IPS-18a (cell line): ENCODE measurements around the gene BTF3L4.
"Not testable (repeated sequence)": the region's sequence is repeated elsewhere in the genome, so short reads cannot be mapped to it uniquely, and the experiment has no call there.

Experiments used
- H3K27ac ChIP-seq: one replicate; pipeline ENCODE4 v1.5.1; 2013; ENCODE audit warnings: low read length
- H3K27me3 ChIP-seq: one replicate; pipeline ENCODE4 v1.6.1; 2013; ENCODE audit warnings: mild to moderate bottlenecking, low read length; ENCODE audit not compliant: control insufficient read depth, insufficient read depth
- H3K36me3 ChIP-seq: one replicate; pipeline ENCODE4 v1.6.1; 2013; ENCODE audit warnings: low read depth, low read length; ENCODE audit not compliant: control insufficient read depth
- H3K4me1 ChIP-seq: one replicate; pipeline ENCODE4 v1.6.1; 2013; ENCODE audit warnings: low read depth, low read length; ENCODE audit not compliant: control insufficient read depth
- H3K4me3 ChIP-seq: one replicate; pipeline ENCODE4 v1.5.1; 2013; ENCODE audit warnings: low read length
- H3K9ac ChIP-seq: one replicate; pipeline ENCODE4 v1.6.1; 2013; ENCODE audit warnings: mild to moderate bottlenecking, low read length, moderate library complexity
- H3K9me3 ChIP-seq: one replicate; pipeline ENCODE4 v1.6.1; 2013; ENCODE audit warnings: low read depth, low read length; ENCODE audit not compliant: control insufficient read depth

BTF3L4 gene

DNA sequence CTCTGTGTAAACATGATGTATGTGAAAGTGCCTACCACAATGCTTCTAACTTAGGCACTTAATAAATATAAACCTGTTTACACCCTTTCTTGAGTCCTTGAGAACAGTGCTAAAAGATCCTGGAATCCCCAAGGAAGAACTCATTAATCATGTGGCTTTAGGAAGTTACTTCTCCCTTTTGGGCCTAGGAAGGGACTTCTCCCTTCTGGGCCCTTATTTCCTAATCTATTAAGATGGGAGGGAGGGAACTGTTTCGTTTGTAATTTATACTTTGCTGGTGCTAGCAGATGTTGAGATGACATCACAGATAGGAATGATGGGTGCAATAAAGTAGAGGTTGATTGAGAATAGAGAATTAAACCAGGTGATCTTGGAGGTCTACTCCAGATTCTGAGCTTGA lies 1.2 kb downstream of the BTF3L4 start:
- H3K27ac ChIP-seq, result peak overlapping the region; percentile 25
- peaks cover 20% of the 10 kb centered on the region for H3K36me3 ChIP-seq
- H3K9me3 ChIP-seq, result no peaks in the 10 kb centered on the region
- no peaks in the 10 kb centered on the region for H3K27me3 ChIP-seq
- H3K4me3 ChIP-seq, result peak overlapping the region; percentile 99
- peak overlapping the region; percentile 99 for H3K9ac ChIP-seq
- H3K4me1 ChIP-seq, result peaks cover 17% of the 10 kb centered on the region

DNA sequence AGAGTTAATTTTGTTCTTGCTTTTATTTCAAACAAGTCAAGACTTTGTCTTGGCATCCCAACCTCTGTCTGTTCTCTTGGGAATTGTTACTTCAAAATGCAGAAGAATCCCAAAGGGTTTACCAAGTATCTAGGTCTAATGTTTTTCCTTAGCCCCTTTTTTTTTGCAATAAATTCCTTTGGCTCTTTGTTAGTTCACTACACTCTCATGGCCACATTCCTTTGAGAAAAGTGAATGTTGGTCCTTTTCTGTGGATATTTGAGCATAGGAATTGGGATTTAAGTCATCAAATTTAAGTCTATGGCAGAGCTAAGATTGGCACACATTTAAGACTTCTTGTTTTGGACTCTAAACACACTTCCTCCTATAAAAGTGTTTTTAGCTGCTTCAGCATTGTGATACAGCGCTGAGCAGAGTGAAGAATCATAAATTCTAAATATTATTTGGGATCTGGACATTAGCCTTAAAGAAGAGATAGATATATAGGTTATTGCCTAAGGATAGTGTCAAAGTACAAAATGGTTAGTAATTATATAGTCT lies 1.9 kb downstream of the BTF3L4 start:
- peaks cover 25% of the 10 kb centered on the region for H3K36me3 ChIP-seq
- H3K9ac ChIP-seq, result peak overlapping the region; percentile 99
- H3K27ac ChIP-seq, result no peak overlapping the region
- peaks cover 17% of the 10 kb centered on the region for H3K4me1 ChIP-seq
- H3K4me3 ChIP-seq, result peak overlapping the region; percentile 99
- no peaks in the 10 kb centered on the region for H3K9me3 ChIP-seq
- H3K27me3 ChIP-seq, result no peaks in the 10 kb centered on the region

DNA sequence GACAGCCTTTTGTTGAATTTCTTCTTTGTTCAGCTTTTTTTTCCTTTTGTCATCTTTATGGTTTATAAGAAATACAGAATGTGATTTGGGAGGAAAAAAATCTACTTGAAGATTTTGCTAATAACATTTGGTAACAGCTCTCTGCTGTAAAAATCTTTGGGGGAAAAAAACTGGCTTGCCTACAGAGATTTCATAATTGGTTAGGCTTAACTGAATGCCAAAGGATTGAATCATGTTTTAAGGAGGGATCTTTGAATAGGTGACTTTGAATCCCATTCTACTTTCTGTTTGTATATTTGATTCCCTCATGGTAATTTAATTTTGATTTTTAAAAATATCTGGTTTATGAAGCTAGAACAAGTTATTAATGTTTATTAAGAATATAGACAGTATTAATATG lies 3.2 kb downstream of the BTF3L4 start:
- Histone ChIP-seq H3K9ac (no peak overlapping the region), H3K9me3 (no peaks in the 10 kb centered on the region), H3K4me1 (peaks cover 12% of the 10 kb centered on the region), H3K36me3 (peaks cover 38% of the 10 kb centered on the region), H3K27me3 (no peaks in the 10 kb centered on the region), H3K4me3 (no peak overlapping the region), H3K27ac (no peak overlapping the region)

DNA sequence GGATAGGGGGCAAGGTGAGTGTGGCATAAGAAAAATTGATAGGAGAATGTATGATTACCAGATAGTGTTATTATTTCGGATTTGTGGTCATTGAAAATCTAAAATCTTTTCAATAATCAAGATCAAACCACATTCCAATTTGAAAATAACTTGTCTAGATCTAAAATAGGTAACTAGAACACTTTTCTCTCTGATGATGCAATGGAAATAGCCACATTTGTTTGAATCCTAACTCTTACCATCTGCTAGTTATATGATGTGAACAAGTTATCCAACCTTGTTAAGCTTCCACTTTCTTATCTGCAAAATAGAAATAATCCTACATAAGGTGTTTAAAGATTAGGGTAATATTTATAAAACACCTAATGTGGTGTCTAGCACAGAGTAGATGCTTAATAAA lies 3.8 kb downstream of the BTF3L4 start:
- Histone ChIP-seq H3K36me3 (peaks cover 44% of the 10 kb centered on the region), H3K9ac (no peak overlapping the region), H3K9me3 (no peaks in the 10 kb centered on the region), H3K4me3 (no peak overlapping the region), H3K27me3 (no peaks in the 10 kb centered on the region), H3K4me1 (peaks cover 12% of the 10 kb centered on the region), H3K27ac (no peak overlapping the region)

DNA sequence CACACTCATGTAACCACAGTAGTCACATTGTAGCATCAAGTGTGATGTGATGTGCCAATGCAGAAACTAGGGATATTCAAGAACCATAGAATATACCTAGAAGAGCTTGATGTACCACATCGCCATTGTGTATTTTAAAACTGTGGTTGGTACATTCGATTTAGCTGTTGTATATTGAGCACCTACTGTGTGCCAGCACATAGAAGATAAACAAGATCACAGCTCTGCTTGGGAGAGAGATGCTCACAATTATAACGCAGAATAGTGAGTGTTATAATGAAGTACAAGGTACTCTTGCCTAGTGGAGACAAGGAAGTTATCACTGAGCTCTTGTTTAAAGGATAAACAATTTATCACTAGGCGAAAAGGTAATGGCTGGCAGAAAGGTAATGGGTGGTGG lies 4.7 kb downstream of the BTF3L4 start:
- Histone ChIP-seq H3K27ac (no peak overlapping the region), H3K4me1 (peaks cover 12% of the 10 kb centered on the region), H3K9me3 (no peaks in the 10 kb centered on the region), H3K27me3 (no peaks in the 10 kb centered on the region), H3K9ac (no peak overlapping the region), H3K4me3 (no peak overlapping the region), H3K36me3 (peaks cover 53% of the 10 kb centered on the region)

DNA sequence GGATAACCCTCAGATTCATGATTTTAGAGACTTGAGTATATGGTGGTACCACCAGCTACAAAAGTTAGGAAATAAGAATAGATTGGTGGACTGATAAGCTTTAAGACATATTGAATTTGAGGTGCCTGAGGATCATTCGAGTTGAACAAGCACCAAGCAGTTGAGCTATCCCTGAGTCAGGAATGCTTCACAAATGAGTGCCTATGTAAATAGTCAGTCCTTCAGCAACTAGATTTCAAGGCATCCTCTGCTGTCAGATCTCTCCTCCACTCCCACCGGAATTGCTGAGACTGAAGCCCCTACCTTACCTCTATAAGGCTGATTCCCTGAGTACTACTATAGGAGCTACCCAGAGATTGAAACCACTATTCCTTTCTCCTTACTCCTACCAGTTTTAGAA lies 7.1 kb downstream of the BTF3L4 start:
- Histone ChIP-seq H3K4me1 (peaks cover 1% of the 10 kb centered on the region), H3K9me3 (no peaks in the 10 kb centered on the region), H3K9ac (no peak overlapping the region), H3K36me3 (peaks cover 71% of the 10 kb centered on the region), H3K27ac (no peak overlapping the region), H3K4me3 (no peak overlapping the region), H3K27me3 (no peaks in the 10 kb centered on the region)

DNA sequence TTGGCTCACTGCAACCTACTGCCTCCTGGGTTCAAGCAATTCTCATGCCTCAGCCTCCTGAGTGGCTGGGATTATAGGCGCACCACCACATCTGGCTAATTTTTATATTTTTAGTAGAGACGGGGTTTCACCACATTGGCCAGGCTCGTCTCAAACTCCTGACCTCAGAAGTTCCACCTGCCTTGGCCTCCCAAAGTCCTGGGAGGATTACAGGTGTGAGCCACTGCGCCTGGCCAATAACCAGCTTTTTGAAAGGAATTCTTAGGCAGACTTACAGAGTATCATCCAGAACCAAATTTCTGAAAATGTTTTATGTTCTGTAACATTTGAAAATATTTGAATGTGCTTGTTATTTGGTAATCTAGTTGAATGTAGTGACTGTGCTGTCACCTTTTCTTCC lies 14.6 kb downstream of the BTF3L4 start:
- peaks cover 45% of the 10 kb centered on the region for H3K36me3 ChIP-seq
- H3K4me1 ChIP-seq, result no peaks in the 10 kb centered on the region
- H3K4me3 ChIP-seq, result no peak overlapping the region

DNA sequence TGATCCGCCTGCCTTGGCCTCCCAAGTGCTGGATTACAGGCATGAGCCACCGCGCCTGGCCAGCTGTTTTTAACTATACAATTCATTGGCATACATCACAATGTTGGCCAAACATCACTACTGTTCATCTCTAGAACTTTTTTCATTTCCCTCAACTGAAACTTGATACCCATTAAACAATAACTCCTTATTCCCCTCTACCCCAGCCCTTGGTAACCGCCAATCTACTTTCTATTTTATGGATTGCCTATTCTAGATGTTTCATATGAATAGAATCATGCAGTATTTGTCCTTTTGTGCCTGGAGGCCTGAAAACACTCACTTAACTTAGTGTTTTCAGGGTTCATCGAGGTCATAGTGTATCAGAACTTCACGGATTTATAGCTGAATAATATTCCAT lies 16.2 kb downstream of the BTF3L4 start:
- Histone ChIP-seq H3K27me3 (no peaks in the 10 kb centered on the region), H3K9me3 (no peaks in the 10 kb centered on the region), H3K27ac (no peak overlapping the region), H3K9ac (no peak overlapping the region), H3K4me1 (no peaks in the 10 kb centered on the region), H3K36me3 (peaks cover 38% of the 10 kb centered on the region), H3K4me3 (no peak overlapping the region)

More for the DNA sequence above, 14.6 kb downstream of the BTF3L4 start:
- Histone ChIP-seq H3K27ac (no peak overlapping the region), H3K9me3 (no peaks in the 10 kb centered on the region), H3K27me3 (no peaks in the 10 kb centered on the region), H3K9ac (no peak overlapping the region)

DNA sequence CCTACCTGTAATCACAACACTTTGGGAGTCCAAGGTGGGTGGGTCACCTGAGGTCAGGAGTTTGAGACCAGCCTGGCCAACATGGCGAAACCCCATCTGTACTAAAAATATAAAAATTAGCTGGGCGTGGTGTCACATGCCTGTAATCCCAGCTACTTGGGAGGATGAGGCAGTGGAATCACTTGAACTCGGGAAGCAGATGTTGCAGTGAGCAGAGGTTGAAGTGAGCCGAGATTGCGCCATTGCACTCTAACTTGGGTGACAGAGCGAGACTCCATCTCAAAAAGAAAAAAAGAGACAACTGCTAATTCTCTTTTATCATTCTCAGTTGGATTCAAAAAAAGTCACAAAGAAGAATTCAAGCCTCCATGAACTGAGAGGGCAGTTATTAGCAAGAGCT lies 21.2 kb downstream of the BTF3L4 start:
- H3K27me3 ChIP-seq, H3K4me1 ChIP-seq, H3K9ac ChIP-seq, H3K27ac ChIP-seq, H3K9me3 ChIP-seq, H3K4me3 ChIP-seq: not testable (repeated sequence)
- peaks cover 28% of the 10 kb centered on the region for H3K36me3 ChIP-seq

DNA sequence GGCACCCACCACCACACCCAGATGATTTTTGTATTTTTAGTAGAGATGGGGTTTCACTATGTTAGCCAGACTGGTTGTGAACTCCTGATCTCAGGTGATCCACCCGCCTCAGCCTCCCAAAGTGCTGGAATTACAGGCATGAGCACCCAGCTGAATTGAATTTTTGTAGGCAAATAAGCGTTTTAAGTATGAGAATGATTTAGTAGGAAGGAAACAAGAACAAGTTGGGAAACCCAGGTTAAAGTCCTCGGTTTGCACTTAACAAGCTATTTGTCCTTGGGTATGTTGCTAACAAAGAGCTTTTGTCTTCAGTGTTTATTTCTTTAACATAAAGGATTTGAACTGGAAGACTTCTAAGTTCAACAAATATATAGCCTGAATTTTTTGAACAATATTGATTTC lies 23.9 kb downstream of the BTF3L4 start:
- Histone ChIP-seq H3K36me3 (peaks cover 28% of the 10 kb centered on the region), H3K27ac (no peak overlapping the region), H3K4me3 (no peak overlapping the region), H3K9ac (no peak overlapping the region), H3K27me3 (no peaks in the 10 kb centered on the region), H3K4me1 (no peaks in the 10 kb centered on the region), H3K9me3 (no peaks in the 10 kb centered on the region)

DNA sequence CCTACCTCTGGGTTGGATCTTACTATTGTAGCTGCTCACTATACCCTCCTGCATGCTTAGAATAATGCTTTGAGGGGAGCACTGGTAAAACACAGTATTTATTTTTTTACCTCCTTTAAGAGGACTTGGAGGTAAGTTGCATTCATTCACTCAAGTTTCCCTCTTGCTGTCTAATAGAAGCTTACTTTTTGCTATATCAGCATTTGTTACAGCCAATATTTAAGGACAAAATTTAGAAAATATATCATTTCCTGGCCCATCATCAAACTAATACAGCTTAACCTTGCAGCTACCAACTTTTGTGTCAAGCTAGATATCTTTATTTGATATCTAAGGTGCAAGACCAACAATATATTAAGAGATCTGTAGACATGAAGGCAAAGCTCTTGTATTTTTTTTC lies 31.8 kb downstream of the BTF3L4 start:
- not testable (repeated sequence) for H3K27ac ChIP-seq

DNA sequence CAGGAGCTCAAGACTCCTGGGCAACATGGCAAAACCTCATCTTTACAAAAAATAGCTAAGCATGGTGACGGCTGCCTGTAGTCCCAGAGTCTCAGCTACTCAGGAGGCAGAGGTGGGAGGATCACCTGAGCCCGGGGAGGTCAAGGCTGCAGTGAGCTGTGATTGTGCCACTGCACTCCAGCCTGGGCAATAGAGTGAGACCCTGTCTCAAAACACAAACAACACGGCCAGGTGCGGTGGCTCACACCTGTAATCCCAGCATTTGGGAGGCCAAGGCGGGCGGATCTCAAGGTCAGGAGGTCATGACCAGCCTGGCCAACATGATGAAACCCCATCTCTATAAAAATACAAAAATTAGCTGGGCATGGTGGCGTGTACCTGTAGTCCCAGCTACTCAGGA lies 38.2 kb downstream of the BTF3L4 start:
- not testable (repeated sequence) for H3K4me3 ChIP-seq, H3K27me3 ChIP-seq

More for the DNA sequence above, 31.8 kb downstream of the BTF3L4 start:
- not testable (repeated sequence) for H3K9me3 ChIP-seq, H3K4me1 ChIP-seq, H3K4me3 ChIP-seq, H3K9ac ChIP-seq, H3K27me3 ChIP-seq
- peaks cover 44% of the 10 kb centered on the region for H3K36me3 ChIP-seq

More for the DNA sequence above, 38.2 kb downstream of the BTF3L4 start:
- not testable (repeated sequence) for H3K9ac ChIP-seq, H3K9me3 ChIP-seq, H3K4me1 ChIP-seq, H3K27ac ChIP-seq
- H3K36me3 ChIP-seq, result peaks cover 16% of the 10 kb centered on the region
